Gastroesophageal sphincter (tissue), 3 donors: Measurements from ENCODE around the gene ZNF511.

ENCODE experiments used
- POLR2A ChIP-seq, 2 donors: fragments of 450-650 bp; IDR thresholded peaks; one replicate each; pipeline ENCODE4 v1.6.1; 2017; ENCODE audit warnings: antibody characterized with exemption in 2 of 2, mild to moderate bottlenecking in 2 of 2, moderate library complexity in 1 of 2
- TF ChIP-seq, protein P1 (sequence below), 4 experiments: fragments of 200-600 bp in 2 of 4; fragments of 450-650 bp in 2 of 4; sonication (generic) in 1 of 4; IDR thresholded peaks; one replicate each; pipeline ENCODE4 v1.5.1; 2017 to 2019; ENCODE audit warnings: antibody characterized with exemption in 4 of 4, mild to moderate bottlenecking in 2 of 4, moderate library complexity in 2 of 4

DNA sequence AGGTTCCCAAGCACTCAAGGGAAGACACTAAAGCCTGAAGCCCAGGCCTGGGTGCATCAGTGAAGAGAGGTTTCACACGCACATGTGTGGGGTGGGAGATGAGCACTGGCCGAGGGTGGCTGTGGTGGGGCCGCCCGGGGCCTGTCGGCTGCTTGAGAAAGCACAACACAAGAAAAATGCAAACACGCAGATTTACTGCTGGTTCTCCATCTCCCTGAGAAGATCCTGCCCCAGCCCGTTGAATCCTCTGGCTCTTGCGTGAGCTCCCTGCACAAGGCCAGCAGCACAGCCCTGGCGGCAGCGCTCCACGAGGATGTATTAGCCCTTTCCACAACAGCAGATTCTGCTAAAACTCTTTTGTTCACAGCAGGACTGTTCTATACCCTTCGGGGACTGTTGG lies 6.2 kb downstream of the ZNF511 start:
- TF ChIP-seq, protein P1, sequence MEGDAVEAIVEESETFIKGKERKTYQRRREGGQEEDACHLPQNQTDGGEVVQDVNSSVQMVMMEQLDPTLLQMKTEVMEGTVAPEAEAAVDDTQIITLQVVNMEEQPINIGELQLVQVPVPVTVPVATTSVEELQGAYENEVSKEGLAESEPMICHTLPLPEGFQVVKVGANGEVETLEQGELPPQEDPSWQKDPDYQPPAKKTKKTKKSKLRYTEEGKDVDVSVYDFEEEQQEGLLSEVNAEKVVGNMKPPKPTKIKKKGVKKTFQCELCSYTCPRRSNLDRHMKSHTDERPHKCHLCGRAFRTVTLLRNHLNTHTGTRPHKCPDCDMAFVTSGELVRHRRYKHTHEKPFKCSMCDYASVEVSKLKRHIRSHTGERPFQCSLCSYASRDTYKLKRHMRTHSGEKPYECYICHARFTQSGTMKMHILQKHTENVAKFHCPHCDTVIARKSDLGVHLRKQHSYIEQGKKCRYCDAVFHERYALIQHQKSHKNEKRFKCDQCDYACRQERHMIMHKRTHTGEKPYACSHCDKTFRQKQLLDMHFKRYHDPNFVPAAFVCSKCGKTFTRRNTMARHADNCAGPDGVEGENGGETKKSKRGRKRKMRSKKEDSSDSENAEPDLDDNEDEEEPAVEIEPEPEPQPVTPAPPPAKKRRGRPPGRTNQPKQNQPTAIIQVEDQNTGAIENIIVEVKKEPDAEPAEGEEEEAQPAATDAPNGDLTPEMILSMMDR (IDR thresholded peaks at IDR 0.05): no peak
- TF ChIP-seq POLR2A (IDR thresholded peaks at IDR 0.05): no peak
